GM12878 (cell line): ENCODE measurements around the gene FHL1. TPM values are rescaled to one million over a fixed set of nuclear protein-coding genes. Genes with fewer than 3 reads are reported as not detected.

Experiments used
- ATAC-seq: fragments of 200-7000 bp; cut with Tn5 transposase; 3 replicates; pipeline ENCODE4 v1.9.1; 2020; ENCODE audit warnings: mild to moderate bottlenecking, moderate library complexity
- BruUV-seq: library from RNA; stranded (reverse); fragments of 400-500 nt; replicated peaks from 2 replicates; lab custom pipeline; 2021; lab: Mats Ljungman, UMichigan
- CTCF ChIA-PET: fragments of 300-600 bp; sonication (Branson Sonifier 250); formaldehyde crosslinking; extraction: SDS; loops from one replicate; lab custom pipeline; 2021; ENCODE audit warnings: inconsistent platforms; lab: Yijun Ruan, JAX
- POLR2A ChIA-PET: fragments of 350-600 bp; formaldehyde crosslinking; extraction: SDS; loops from one replicate; lab custom pipeline; 2021; ENCODE audit warnings: inconsistent platforms; lab: Charles Lee
- RAD21 ChIA-PET: fragments of 300-600 bp; sonication (Branson Sonifier 250); formaldehyde crosslinking; loops from one replicate; lab custom pipeline; 2023; ENCODE audit warnings: antibody characterized with exemption; ENCODE audit not compliant: unreplicated experiment; lab: Charles Lee
- SMC1A ChIA-PET: fragments of 300-600 bp; sonication (Branson Sonifier 250); formaldehyde crosslinking; loops from one replicate; lab custom pipeline; 2023; ENCODE audit not compliant: unreplicated experiment, uncharacterized antibody; lab: Charles Lee
- DNase-seq: peaks from one replicate; pipeline ENCODE4 v3.0.0-alpha.2; 2011; ENCODE audit warnings: low read depth, low spot score
- FAIRE-seq: peaks from 3 replicates; lab custom pipeline; 2011; peaks lifted over from hg19 to GRCh38; lab: Jason Lieb, UNC
- H2AFZ ChIP-seq: 2 replicates; pipeline ENCODE4 v1.6.0; 2011; ENCODE audit warnings: low read depth, low read length, control low read depth; ENCODE audit not compliant: control insufficient read depth
- H3K27ac ChIP-seq: 2 replicates; pipeline ENCODE4 v1.5.1; 2011; ENCODE audit warnings: control low read depth; ENCODE audit not compliant: control insufficient read depth, insufficient read depth
- H3K27me3 ChIP-seq, 2 experiments: replicated peaks in 1 of 2; 2 replicates each; pipeline versions ENCODE4 v1.6.0 to v1.6.1; 2011; ENCODE audit warnings: low read length in 1 of 2; ENCODE audit not compliant: control insufficient read depth in 2 of 2, insufficient read depth in 2 of 2
- H3K36me3 ChIP-seq, 2 experiments: 2 replicates each; pipeline ENCODE4 v1.5.1; 2011; ENCODE audit warnings: low read length in 1 of 2; ENCODE audit not compliant: control insufficient read depth in 2 of 2, insufficient read depth in 2 of 2
- H3K4me1 ChIP-seq: 2 replicates; pipeline ENCODE4 v1.6.1; 2011; ENCODE audit warnings: mild to moderate bottlenecking, low read length, moderate library complexity, mixed read lengths; ENCODE audit not compliant: control insufficient read depth, insufficient read depth
- H3K4me2 ChIP-seq: 2 replicates; pipeline ENCODE4 v1.6.0; 2011; ENCODE audit warnings: control low read depth; ENCODE audit not compliant: control insufficient read depth, insufficient read depth
- H3K4me3 ChIP-seq: fragments of 200-600 bp; sonication (generic); 2 replicates; pipeline ENCODE4 v1.5.1; 2016
- H3K79me2 ChIP-seq: 2 replicates; pipeline ENCODE4 v1.6.0; 2011; ENCODE audit warnings: low read length; ENCODE audit not compliant: control insufficient read depth, insufficient read depth
- H3K9ac ChIP-seq: 2 replicates; pipeline ENCODE4 v1.8.0; 2011; ENCODE audit warnings: low read length, control low read depth, mixed read lengths; ENCODE audit not compliant: control insufficient read depth, insufficient read depth
- H3K9me3 ChIP-seq: replicated peaks from 3 replicates; pipeline ENCODE4 v1.5.1; 2011; ENCODE audit warnings: mild to moderate bottlenecking, low read length; ENCODE audit not compliant: control insufficient read depth, insufficient read depth
- H4K20me1 ChIP-seq: 2 replicates; pipeline ENCODE4 v1.6.0; 2011; ENCODE audit not compliant: control insufficient read depth, insufficient read depth
- ATF3 ChIP-seq: IDR thresholded peaks from 2 replicates; pipeline ENCODE4 v1.6.1; 2011; ENCODE audit warnings: low read depth, mild to moderate bottlenecking, low read length, moderate library complexity, borderline replicate concordance; ENCODE audit errors: extremely low read depth
- FOS ChIP-seq: IDR thresholded peaks from 3 replicates; pipeline ENCODE4 v1.6.1; 2011; ENCODE audit warnings: borderline replicate concordance; ENCODE audit not compliant: insufficient read length; ENCODE audit errors: extremely low read depth
- FOXK2 ChIP-seq: fragments of 450-650 bp; IDR thresholded peaks from 2 replicates; pipeline ENCODE4 v1.6.1; 2017; ENCODE audit warnings: mild to moderate bottlenecking, moderate library complexity
- GATAD2B ChIP-seq: fragments of 450-650 bp; conservative IDR thresholded peaks from 2 replicates; pipeline ENCODE4 v1.6.1; 2017; ENCODE audit warnings: low read depth, mild to moderate bottlenecking, moderate library complexity
- MEF2B ChIP-seq: fragments of 450-650 bp; IDR thresholded peaks from 2 replicates; pipeline ENCODE4 v1.6.1; 2018; ENCODE audit warnings: mild to moderate bottlenecking, moderate library complexity; ENCODE audit not compliant: partially characterized antibody, poor library complexity, severe bottlenecking
- RAD21 ChIP-seq: IDR thresholded peaks from 2 replicates; pipeline ENCODE4 v1.6.1; 2011; ENCODE audit warnings: mild to moderate bottlenecking, low read depth, low read length, moderate library complexity; ENCODE audit not compliant: insufficient read depth
- RUNX3 ChIP-seq: IDR thresholded peaks from 2 replicates; pipeline ENCODE4 v1.6.1; 2012; ENCODE audit warnings: low read length, inconsistent platforms
- STAT1 ChIP-seq: fragments of 450-650 bp; conservative IDR thresholded peaks from 2 replicates; pipeline ENCODE4 v1.6.1; 2014; ENCODE audit warnings: antibody characterized with exemption, mild to moderate bottlenecking
- TARDBP ChIP-seq: IDR thresholded peaks from 2 replicates; pipeline ENCODE4 v1.6.1; 2016; ENCODE audit warnings: borderline replicate concordance
- USF1 ChIP-seq: IDR thresholded peaks from 2 replicates; pipeline ENCODE4 v1.6.1; 2011; ENCODE audit warnings: borderline replicate concordance, low read depth, mild to moderate bottlenecking, moderate library complexity, mixed read lengths, low read length; ENCODE audit not compliant: insufficient read depth; ENCODE audit errors: extremely low read length
- ZBTB40 ChIP-seq: fragments of 450-650 bp; IDR thresholded peaks from 2 replicates; pipeline ENCODE4 v1.6.1; 2016; ENCODE audit warnings: mild to moderate bottlenecking, moderate library complexity, borderline replicate concordance
- ZNF217 ChIP-seq: fragments of 450-650 bp; IDR thresholded peaks from 2 replicates; pipeline ENCODE4 v1.6.1; 2017; ENCODE audit warnings: antibody characterized with exemption, mild to moderate bottlenecking
- ZNF687 ChIP-seq: fragments of 450-650 bp; IDR thresholded peaks from 2 replicates; pipeline ENCODE4 v1.6.1; 2017; ENCODE audit warnings: mild to moderate bottlenecking, moderate library complexity
- ZSCAN29 ChIP-seq: fragments of 450-650 bp; IDR thresholded peaks from 2 replicates; pipeline ENCODE4 v1.6.1; 2017; ENCODE audit warnings: mild to moderate bottlenecking, moderate library complexity
- WGBS: methylation state at CpG from one replicate; pipeline ENCODE4 v1.1.6; 2016; ENCODE audit warnings: low lambda C conversion rate; ENCODE audit not compliant: insufficient replicate concordance, insufficient coverage; ENCODE audit errors: missing lambda C conversion rate; 5-methylcytosine and 5-hydroxymethylcytosine counted together
- in situ Hi-C: fragments of 300-500 bp; cut with MboI; formaldehyde crosslinking; loops from 9 replicates; pipeline ENCODE4 v1.14.3; 2018; ENCODE audit warnings: mixed read lengths
- intact Hi-C: fragments of 100-400 bp; cut with micrococcal nuclease; formaldehyde crosslinking; loops from one replicate; pipeline ENCODE4 v1.14.2; 2022; ENCODE audit not compliant: unreplicated experiment
- polyA plus RNA-seq, 11 experiments: library from polyadenylated mRNA; depleted of rRNA in 4 of 11; unstranded in 6 of 11; stranded (reverse) in 5 of 11; fragments of >200 nt; fragmentation: Nextera tagmentation in 4 of 11; fragmentation: Illumina TruSeq in 1 of 11; extraction: Ambion mirVana in 4 of 11; extraction: Trizol in 1 of 11; gene quantifications; 1 replicate in 1 of 11; 2 replicates in 10 of 11; pipeline versions ENCODE4 v1.2.1 to v1.2.3, GENCODE V29; 2011 to 2016; ENCODE audit warnings: inconsistent platforms in 2 of 11, missing spikeins in 2 of 11, low read depth in 1 of 11
- total RNA-seq, 4 experiments: library from RNA; depleted of rRNA in 3 of 4; stranded (reverse); fragments of >200 nt in 3 of 4; fragmentation: Illumina TruSeq in 1 of 4; extraction: Trizol in 1 of 4; gene quantifications; 2 replicates each; pipeline versions ENCODE4 v1.2.1 to v1.2.3, GENCODE V29; 2013 to 2021
- TF ChIP-seq, protein P1 (sequence below): IDR thresholded peaks from 2 replicates; pipeline ENCODE4 v1.6.1; 2012; ENCODE audit warnings: low read depth, low read length, improper control_type of control experiment

Gene FHL1
- total and polyA plus RNA-seq, 10 of the 15 experiments (the other 5 are each of a cell fraction or from before 2014, with no cell fraction given), result 0.13 to 0.59 (median 0.34) TPM; not detected in 1

GRCh38 chrX:136209751-136210150, 62.4 kb downstream of the FHL1 start:
- WGBS, result 45% methylated on average over 9 of the region's 9 CpGs
- CTCF ChIA-PET, result interaction anchor here (0.9 to 2.3 kb wide), 4 partner anchors 60 to 181 kb away, joined by 3 to 9 read pairs (median 4); no protein-coding TSS in a partner anchor
- TF ChIP-seq ZSCAN29 (no peak), RUNX3 (no peak), USF1 (no peak), FOXK2 (no peak), ZNF217 (no peak), ATF3 (no peak), TARDBP (no peak), MEF2B (no peak), ZBTB40 (no peak), GATAD2B (no peak), FOS (no peak), ZNF687 (no peak), RAD21 (no peak), STAT1 (no peak)
- TF ChIP-seq, protein P1, sequence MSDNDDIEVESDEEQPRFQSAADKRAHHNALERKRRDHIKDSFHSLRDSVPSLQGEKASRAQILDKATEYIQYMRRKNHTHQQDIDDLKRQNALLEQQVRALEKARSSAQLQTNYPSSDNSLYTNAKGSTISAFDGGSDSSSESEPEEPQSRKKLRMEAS, result no peak

More at GRCh38 chrX:136209751-136210150, 62.4 kb downstream of the FHL1 start:
- Histone ChIP-seq H2AFZ (no peak overlapping the region), H3K4me3 (no peak overlapping the region), H3K27ac (no peak overlapping the region), H3K79me2 (no peaks in the 10 kb centered on the region), H3K4me2 (no peak overlapping the region), H3K4me1 (no peaks in the 10 kb centered on the region), H3K9me3 (no peaks in the 10 kb centered on the region), H3K36me3 (no peaks in the 10 kb centered on the region), H3K9ac (no peak overlapping the region), H4K20me1 (no peaks in the 10 kb centered on the region), H3K27me3 (no peaks in the 10 kb centered on the region)
- BruUV-seq, result no TSS peak
- POLR2A ChIA-PET, result no interaction called here
- no peak for FAIRE-seq
- no peak for ATAC-seq
- in situ Hi-C loops (no loop called here), intact Hi-C loops (no loop called here)
- no peak for DNase-seq
- SMC1A ChIA-PET, result no interaction called here
- RAD21 ChIA-PET, result interaction anchor here (1.2 kb wide), 1 partner anchor 181 kb away, joined by 4 read pairs; no protein-coding TSS in a partner anchor
